Posterior vena cava (tissue), 2 donors: ENCODE data around the gene CACNG1. TPM values are rescaled to one million over a fixed set of nuclear protein-coding genes. Genes with fewer than 3 reads are reported as not detected.
"Not testable (repeated sequence)": the region's sequence is repeated elsewhere in the genome, so short reads cannot be mapped to it uniquely, and the experiment has no call there.

Experiments used
- DNase-seq: peaks from one replicate; pipeline ENCODE4 v3.0.0-alpha.2; 2020; ENCODE audit warnings: low spot score
- intact Hi-C, 2 donors: fragments of 100-400 bp; cut with DNase I; formaldehyde crosslinking; loops; one replicate each; pipeline versions ENCODE4 v1.14.1 to v1.14.2; 2022 to 2023
- total RNA-seq, 2 donors: library from RNA; stranded (reverse); fragmentation: NEBNext Ultra II Directional; extraction: Animal tissue kit (Norgen Biotek cat#: 25700); gene quantifications; one replicate each; pipeline ENCODE4 v1.2.1, GENCODE V29; 2021
- donor health status: DM: yes; HTN: yes; CAD: no.
- donor health status: DM: yes; HTN: yes; CAD: no.

Gene CACNG1
- total RNA-seq, 2 donors from 2014 or later, result not detected

- intact Hi-C loops, result no loop called here
- no peak for DNase-seq
Observed at GRCh38 chr17:67022451-67022810, 21.9 kb upstream of the CACNG1 start.

DNA sequence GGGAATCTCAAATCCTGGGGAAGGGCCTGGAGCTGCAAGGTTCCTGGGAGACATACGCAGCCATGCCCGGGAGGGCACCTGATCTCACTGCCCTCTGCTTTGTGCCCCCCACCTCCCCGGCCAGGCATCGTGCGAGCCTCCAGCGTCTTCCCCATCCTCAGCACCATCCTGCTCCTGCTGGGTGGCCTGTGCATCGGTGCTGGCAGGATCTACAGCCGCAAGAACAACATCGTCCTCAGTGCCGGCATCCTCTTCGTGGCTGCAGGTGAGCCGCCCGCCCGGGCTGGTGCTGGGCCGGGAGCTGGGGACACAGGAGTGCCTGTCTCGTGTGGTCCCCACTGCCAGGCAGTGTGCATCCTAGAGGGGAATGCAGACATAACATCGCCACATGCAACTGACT, 19.6 kb upstream of the CACNG1 start:
- intact Hi-C loops, result no loop called here
- no peak for DNase-seq

- intact Hi-C loops, result no loop called here
- no peak for DNase-seq
Observed at GRCh38 chr17:67025216-67025792, 19.1 kb upstream of the CACNG1 start.

DNA sequence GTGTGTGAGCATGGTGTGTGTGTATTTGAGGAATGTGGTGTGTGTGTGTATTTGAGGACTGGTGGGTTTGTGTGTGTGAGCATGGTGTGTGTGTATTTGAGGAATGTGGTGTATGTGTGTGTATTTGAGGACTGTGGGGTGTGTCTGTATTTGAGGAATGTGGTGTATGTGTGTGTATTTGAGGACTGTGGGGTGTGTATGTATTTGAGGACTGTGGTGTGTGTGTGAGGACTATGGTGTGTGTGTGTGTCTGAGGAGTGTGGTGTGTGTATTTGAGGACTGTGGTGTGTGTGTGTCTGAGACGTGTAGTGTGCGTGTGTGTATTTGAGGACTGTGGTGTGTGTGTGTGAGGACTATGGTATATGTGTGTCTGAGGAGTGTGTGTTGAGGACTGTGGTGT, 18.0 kb upstream of the CACNG1 start:
- no peak for DNase-seq
- intact Hi-C loops, result loop anchor here in 1 of 2 donors (1.0 kb wide), 1 partner anchor 42 kb away; no protein-coding TSS in a partner anchor

- DNase-seq, result no peak
- intact Hi-C loops, result no loop called here
Observed at GRCh38 chr17:67027031-67027628, 17.2 kb upstream of the CACNG1 start.

- intact Hi-C loops, result no loop called here
- DNase-seq, result no peak
Observed at GRCh38 chr17:67030641-67031040, 13.7 kb upstream of the CACNG1 start.

DNA sequence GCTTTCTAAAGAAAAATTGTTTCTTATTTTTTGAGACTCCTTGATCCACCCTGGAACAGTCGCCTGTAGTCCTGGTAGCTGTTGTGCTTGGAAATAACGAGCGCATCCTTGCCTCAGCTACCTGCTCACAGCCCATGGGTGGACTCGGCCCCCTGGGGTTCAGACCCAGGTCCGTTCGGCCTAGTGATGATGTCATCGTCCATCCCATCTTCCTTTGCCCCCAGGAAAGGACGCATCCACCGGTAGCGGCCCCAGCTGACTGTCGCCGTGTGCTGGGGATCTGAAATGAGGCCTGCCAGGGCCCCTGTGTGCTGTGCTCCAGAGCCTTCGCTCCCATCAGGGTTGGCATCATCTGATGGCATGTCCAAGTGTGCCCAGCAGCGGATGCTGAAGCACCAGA, 12.0 kb upstream of the CACNG1 start:
- DNase-seq, result no peak
- intact Hi-C loops, result no loop called here

- DNase-seq, result no peak
- intact Hi-C loops, result no loop called here
Observed at GRCh38 chr17:67032985-67033384, 11.4 kb upstream of the CACNG1 start.

GRCh38 chr17:67033613-67034012, 10.7 kb upstream of the CACNG1 start:
- intact Hi-C loops, result no loop called here
- DNase-seq, result no peak

GRCh38 chr17:67035131-67036083, 8.9 kb upstream of the CACNG1 start:
- DNase-seq, result no peak
- intact Hi-C loops, result no loop called here

DNA sequence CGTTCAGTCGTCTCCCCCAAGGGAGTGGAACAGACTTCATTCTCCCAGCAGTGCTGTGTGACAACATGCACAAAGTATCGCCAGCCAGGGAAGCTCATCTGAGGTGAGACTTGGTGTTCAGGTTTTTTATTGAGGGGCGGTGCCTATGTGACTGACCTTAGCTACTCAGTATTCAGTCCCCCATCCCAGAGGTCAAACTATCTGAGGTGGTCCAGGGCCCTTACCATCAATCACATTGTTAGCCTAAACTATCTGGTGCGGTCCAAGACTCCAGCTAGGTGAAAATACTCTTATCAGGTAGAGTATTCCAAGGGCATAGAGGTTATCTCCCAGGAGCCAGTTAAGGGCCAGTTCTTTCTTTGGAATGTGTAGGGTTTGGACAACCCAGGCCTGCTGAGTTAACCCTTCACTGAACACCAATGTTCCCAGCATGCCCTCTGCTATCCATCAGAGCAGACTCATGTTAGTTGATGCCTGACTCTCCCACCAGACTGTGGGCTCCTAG, 5.4 kb upstream of the CACNG1 start:
- DNase-seq, result no peak
- intact Hi-C loops, result no loop called here

- DNase-seq, result no peak
- intact Hi-C loops, result no loop called here
Observed at GRCh38 chr17:67040652-67041051, 3.7 kb upstream of the CACNG1 start.

GRCh38 chr17:67041119-67041518, 3.2 kb upstream of the CACNG1 start:
- DNase-seq, intact Hi-C loops: not testable (repeated sequence)

- DNase-seq, result no peak
- intact Hi-C loops, result no loop called here
Observed at GRCh38 chr17:67041531-67041930, 2.8 kb upstream of the CACNG1 start.

DNA sequence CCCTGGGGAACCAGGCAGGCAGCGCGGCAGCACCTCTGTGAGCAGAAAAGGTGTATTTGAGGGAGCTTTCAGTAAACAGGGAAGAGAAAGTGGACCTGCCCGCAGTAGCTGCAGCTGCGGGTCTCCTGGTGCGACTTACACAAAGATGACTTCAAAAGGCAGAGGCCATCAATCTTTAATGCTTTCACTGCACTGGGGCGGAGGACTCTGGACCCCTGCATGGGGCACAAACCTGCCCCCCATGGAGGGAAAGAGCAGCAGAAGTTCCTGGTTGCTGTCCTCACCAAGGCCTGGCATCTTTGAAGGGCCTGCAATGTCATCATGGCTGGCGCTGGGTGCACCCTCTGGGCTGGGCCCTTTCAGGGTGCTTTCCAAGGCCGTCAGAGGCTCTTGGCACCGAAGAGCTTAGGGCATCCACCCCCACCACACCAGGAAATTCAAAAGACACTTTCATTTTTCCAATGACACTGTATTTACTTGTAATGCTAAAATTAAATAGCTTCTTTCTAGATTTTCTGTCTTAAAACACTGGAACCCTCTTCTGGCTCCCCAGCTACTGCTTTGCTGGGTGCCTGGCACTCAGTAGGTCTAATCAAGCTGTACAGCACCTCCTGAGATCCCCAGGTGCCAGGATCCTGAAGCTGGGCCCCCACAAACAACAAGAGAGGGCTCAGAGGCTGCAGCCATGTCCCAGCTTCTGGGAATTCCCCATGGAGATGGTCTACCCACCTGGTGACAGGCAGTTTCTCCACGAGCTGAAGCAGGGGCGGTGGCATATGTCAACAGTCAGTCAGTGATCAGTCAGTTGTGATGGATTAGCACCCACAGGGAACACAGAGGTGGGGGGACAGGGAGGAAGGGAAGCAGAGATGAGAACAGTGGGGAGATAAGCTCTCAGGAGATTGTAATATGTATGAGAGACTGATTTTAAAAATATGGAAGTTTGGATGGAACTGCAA, 2.1 kb upstream of the CACNG1 start:
- DNase-seq, result no peak
- intact Hi-C loops, result no loop called here

GRCh38 chr17:67043283-67043682, 1.1 kb upstream of the CACNG1 start:
- intact Hi-C loops, result no loop called here
- no peak for DNase-seq

DNA sequence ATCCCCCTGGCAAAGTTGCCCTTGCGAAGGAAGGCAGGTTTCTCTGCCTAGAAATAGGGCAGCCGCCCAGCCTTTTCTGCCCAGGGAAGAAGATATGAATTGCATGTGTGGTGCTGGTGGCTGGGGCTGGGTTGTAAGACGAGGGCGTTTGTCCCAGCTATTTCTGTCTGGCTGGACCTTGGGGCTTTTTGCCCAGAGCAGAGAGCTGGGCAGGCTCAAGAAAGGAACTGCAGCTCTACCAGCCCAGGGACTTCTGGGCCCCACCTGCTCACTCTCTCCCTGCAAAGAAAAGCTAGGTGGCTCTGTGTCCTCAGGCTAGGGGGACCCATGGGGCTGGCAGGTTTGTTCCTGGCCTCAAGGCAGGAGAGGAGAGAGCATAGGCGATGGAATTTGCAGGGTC, 586 bp downstream of the CACNG1 start:
- intact Hi-C loops, result no loop called here
- no peak for DNase-seq

DNA sequence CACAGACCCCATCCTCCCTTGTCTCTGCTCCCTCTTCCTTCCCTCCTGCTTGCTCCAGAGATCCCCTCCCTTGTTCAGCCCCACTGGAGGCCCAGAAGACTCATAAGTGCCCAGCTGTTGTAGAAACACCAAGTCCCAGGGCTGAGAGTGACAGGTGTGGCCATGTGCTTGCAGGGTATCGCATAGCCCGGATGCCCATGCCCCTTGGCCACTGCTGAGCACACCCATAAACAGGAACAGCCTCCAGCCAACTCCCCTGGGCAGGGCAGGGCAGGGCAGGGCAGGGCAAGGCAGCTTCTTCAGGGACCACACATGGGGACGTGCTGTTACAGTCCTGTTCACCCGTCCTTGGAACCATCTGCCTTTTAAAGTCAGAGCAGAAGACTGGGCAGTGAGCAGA, 2.0 kb downstream of the CACNG1 start:
- intact Hi-C loops, result no loop called here
- no peak for DNase-seq

DNA sequence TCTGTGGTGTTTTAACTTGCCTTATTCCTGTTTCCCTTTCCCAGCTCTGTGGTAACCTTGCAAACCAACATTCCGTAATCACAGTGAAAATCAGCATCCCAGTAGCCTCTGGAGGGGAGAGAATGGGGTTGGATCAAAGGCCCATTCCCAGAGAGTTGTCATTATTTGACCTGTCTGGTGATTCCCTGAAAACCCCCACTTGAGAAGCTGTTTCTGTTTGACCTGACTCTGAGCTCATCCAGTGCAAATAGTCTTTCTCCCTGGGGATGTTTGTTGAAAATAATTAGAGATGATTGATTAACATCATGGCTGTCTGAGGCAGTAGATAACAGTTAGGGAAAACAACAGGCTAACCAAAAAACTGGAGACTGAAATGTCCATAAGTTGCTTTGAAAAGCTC, 3.0 kb downstream of the CACNG1 start:
- intact Hi-C loops, result no loop called here

More for the DNA sequence above, 3.0 kb downstream of the CACNG1 start:
- DNase-seq, result no peak
